Natural killer cell (primary cell): ENCODE measurements around the gene USHBP1. TPM values are rescaled to one million over a fixed set of nuclear protein-coding genes. Genes with fewer than 3 reads are reported as not detected.

Experiments
- ATAC-seq, 3 donors: fragments of 150-1000 bp in 2 of 3; fragments of 200-7000 bp in 1 of 3; cut with Tn5 transposase; 1 replicate in 1 of 3; 2 replicates in 2 of 3; pipeline ENCODE4 v1.10.0; 2021; ENCODE audit warnings: mild to moderate bottlenecking in 2 of 3, moderate library complexity in 2 of 3
- DNase-seq, 2 donors: peaks; one replicate each; pipeline versions ENCODE4 v3.0.0 to v3.0.0-alpha.2; 2013 to 2021; ENCODE audit warnings: mixed read lengths in 1 of 2
- H3K27ac ChIP-seq: one replicate; pipeline ENCODE4 v1.5.1; 2013; ENCODE audit warnings: mild to moderate bottlenecking, low read length
- H3K27me3 ChIP-seq: one replicate; pipeline ENCODE4 v1.6.1; 2013; ENCODE audit warnings: low read length; ENCODE audit not compliant: control insufficient read depth, insufficient read depth
- H3K36me3 ChIP-seq: one replicate; pipeline ENCODE4 v1.6.1; 2013; ENCODE audit warnings: low read length; ENCODE audit not compliant: control insufficient read depth, insufficient read depth
- H3K4me1 ChIP-seq: one replicate; pipeline ENCODE4 v1.6.1; 2013; ENCODE audit warnings: low read length; ENCODE audit not compliant: control insufficient read depth, insufficient read depth
- H3K4me3 ChIP-seq: one replicate; pipeline ENCODE4 v1.5.1; 2013; ENCODE audit warnings: low read length
- H3K9me3 ChIP-seq: one replicate; pipeline ENCODE4 v1.6.1; 2013; ENCODE audit warnings: low read length; ENCODE audit not compliant: control insufficient read depth, insufficient read depth
- H3K27ac Mint-ChIP-seq, 2 donors: one replicate each; pipeline ENCODE4 v1.8.0; 2022; ENCODE audit warnings: mild to moderate bottlenecking in 2 of 2, mixed read lengths in 2 of 2, moderate library complexity in 1 of 2
- H3K27me3 Mint-ChIP-seq, 2 donors: one replicate each; pipeline ENCODE4 v1.8.0; 2022; ENCODE audit warnings: low read depth in 2 of 2, mixed read lengths in 2 of 2
- H3K36me3 Mint-ChIP-seq: one replicate; pipeline ENCODE4 v1.8.0; 2022; ENCODE audit warnings: mixed read lengths
- H3K4me1 Mint-ChIP-seq, 2 donors: one replicate each; pipeline ENCODE4 v1.8.0; 2022; ENCODE audit warnings: mixed read lengths in 2 of 2
- H3K4me3 Mint-ChIP-seq: one replicate; pipeline ENCODE4 v1.8.0; 2022; ENCODE audit warnings: mild to moderate bottlenecking, moderate library complexity, mixed read lengths
- H3K9me3 Mint-ChIP-seq, 2 donors: one replicate each; pipeline ENCODE4 v1.8.0; 2022; ENCODE audit warnings: mixed read lengths in 2 of 2
- WGBS: methylation state at CpG from one replicate; pipeline ENCODE4 v1.1.7; 2013; ENCODE audit warnings: missing lambda C conversion rate; ENCODE audit not compliant: insufficient coverage; 5-methylcytosine and 5-hydroxymethylcytosine counted together
- intact Hi-C: fragments of 100-400 bp; cut with micrococcal nuclease; formaldehyde crosslinking; loops from one replicate; pipeline ENCODE4 v1.14.2; 2022
- total RNA-seq, 4 donors: library from RNA; stranded (reverse); fragments of 120-200 nt in 1 of 4; gene quantifications; one replicate each; pipeline versions ENCODE4 v1.2.3 to v1.2.4, GENCODE V29; 2013 to 2022
- TF ChIP-seq, protein P1 (sequence below): fragments of 200-600 bp; IDR thresholded peaks from one replicate; pipeline ENCODE4 v1.8.0; 2022; ENCODE audit warnings: antibody characterized with exemption

The USHBP1 gene
- total RNA-seq, 3 donors from 2014 or later (not counting 1 experiment from before 2014, with no cell fraction given), result not detected

DNA sequence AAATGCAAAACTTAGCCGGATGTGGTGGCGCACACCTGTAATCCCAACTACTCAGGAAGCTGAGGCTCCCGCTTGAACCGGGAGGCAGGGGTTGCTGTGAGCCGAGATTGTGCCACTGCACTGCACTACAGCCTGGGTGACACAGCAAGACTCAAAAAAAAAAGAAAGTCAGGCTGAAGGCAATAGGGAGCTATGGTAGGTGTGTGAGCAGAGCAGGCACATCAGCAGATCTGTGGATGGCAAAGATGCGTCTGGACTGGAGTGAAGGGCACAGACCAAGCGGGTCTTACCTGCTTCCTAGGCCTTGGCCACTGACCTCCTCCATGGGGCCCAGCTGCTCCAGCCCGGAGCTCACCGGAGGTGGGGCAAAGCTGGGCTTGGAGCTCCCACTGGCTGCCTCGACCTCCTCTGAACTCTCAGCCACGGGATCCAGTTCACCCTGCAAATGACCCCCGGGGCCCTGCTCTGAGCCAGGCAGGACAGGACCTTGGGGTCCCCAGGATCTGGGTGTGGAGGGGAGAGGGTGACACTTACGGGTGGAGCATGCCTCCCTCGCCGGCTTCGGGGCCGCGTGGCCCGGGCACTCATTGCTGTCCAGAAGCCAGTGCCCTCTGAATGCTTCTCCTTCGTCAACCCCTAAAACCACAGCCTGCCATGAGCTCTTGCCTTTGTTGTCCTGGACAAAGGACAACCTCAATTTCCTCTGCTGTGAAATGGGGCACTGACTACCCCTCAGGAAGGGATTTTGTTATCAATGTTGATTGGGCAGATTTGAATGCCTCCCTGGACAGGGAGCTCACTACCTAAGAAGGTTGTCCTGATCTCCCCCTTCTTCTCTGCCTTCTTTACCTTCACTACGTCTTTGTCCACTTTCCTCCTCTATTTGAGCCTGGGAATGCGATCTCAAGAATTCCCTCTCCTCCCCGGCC is 569 bp downstream of the USHBP1 start:
- Histone ChIP-seq H3K4me3 (no peak overlapping the region), H3K4me1 (peaks cover 27% of the 10 kb centered on the region), H3K9me3 (no peaks in the 10 kb centered on the region), H3K27me3 (no peaks in the 10 kb centered on the region), H3K36me3 (no peaks in the 10 kb centered on the region), H3K27ac (no peak overlapping the region)
- 93% methylated on average over 23 of the region's 23 CpGs for WGBS
- no peak for DNase-seq
- Mint-ChIP-seq H3K9me3 (no peaks in the 10 kb centered on the region), H3K4me3 (no peak overlapping the region), H3K27me3 (peaks cover 0 to 3% of the 10 kb centered on the region in 2 donors), H3K4me1 (peaks cover 21 to 22% of the 10 kb centered on the region in 2 donors), H3K27ac (no peak overlapping the region), H3K36me3 (no peaks in the 10 kb centered on the region)
- intact Hi-C loops, result no loop called here
- TF ChIP-seq, protein P1, sequence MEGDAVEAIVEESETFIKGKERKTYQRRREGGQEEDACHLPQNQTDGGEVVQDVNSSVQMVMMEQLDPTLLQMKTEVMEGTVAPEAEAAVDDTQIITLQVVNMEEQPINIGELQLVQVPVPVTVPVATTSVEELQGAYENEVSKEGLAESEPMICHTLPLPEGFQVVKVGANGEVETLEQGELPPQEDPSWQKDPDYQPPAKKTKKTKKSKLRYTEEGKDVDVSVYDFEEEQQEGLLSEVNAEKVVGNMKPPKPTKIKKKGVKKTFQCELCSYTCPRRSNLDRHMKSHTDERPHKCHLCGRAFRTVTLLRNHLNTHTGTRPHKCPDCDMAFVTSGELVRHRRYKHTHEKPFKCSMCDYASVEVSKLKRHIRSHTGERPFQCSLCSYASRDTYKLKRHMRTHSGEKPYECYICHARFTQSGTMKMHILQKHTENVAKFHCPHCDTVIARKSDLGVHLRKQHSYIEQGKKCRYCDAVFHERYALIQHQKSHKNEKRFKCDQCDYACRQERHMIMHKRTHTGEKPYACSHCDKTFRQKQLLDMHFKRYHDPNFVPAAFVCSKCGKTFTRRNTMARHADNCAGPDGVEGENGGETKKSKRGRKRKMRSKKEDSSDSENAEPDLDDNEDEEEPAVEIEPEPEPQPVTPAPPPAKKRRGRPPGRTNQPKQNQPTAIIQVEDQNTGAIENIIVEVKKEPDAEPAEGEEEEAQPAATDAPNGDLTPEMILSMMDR, result no peak
- no peak for ATAC-seq

DNA sequence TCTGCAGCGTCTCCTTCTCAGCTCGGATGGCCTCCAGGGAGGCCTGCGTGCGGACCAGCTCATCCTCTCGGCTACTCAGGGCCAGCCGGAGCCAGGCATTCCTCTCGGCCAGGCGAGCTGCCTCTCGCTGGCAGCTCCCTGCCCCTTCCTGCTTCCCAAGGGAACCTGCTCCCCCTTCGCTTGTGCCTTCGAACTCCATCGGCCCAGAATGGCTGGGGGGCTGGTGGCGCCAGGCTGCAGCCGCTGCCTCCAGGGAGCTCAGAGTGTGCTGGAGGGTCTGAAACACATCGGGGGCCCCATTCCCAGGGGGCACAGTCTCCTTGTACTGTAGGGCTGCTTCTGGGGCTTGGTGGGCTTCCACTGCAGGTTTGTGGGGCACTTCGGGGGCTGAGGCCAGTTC is 2.0 kb downstream of the USHBP1 start:
- TF ChIP-seq, protein P1, result no peak
- no peaks in the 10 kb centered on the region for H3K9me3 ChIP-seq
- Mint-ChIP-seq H3K4me3 (no peak overlapping the region), H3K27me3 (peaks cover 0 to 3% of the 10 kb centered on the region in 2 donors), H3K27ac (no peak overlapping the region), H3K9me3 (no peaks in the 10 kb centered on the region), H3K36me3 (no peaks in the 10 kb centered on the region), H3K4me1 (peaks cover 15 to 16% of the 10 kb centered on the region in 2 donors)
- no peaks in the 10 kb centered on the region for H3K27me3 ChIP-seq
- no peak for ATAC-seq
- DNase-seq, result no peak
- H3K36me3 ChIP-seq, result no peaks in the 10 kb centered on the region
- no peak overlapping the region for H3K4me3 ChIP-seq
- peaks cover 16% of the 10 kb centered on the region for H3K4me1 ChIP-seq
- intact Hi-C loops, result no loop called here
- WGBS, result 92% methylated on average over 16 of the region's 16 CpGs
- H3K27ac ChIP-seq, result no peak overlapping the region

DNA sequence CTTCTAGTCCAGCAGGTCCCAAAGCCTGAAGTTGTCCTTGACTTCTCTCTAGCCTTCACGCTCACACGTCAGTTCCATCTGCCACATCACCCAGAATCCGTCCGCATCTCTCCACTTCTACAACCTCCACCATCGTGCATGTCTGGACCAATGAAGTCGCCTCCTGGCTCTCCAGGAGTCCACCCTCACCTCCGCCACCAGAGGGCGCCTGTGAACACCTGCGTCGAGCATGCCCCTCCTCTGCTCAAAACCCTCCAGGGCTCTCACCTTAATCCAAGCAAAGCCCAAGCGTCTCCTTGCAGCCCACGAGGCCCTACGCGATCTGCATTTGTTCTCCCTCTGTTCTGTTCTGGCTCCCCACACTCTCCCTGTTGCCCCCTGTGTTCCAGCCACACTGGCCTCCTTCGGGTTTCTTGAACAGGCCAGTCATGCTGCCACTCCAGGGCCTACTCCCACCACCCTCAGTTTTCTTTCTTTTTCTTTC is 3.7 kb downstream of the USHBP1 start:
- no peak overlapping the region for H3K4me3 ChIP-seq
- H3K36me3 ChIP-seq, result no peaks in the 10 kb centered on the region
- Mint-ChIP-seq H3K4me3 (no peak overlapping the region), H3K9me3 (no peaks in the 10 kb centered on the region), H3K4me1 (peaks cover 6% of the 10 kb centered on the region in 2 donors), H3K27me3 (peaks cover 0 to 3% of the 10 kb centered on the region in 2 donors), H3K36me3 (no peaks in the 10 kb centered on the region), H3K27ac (no peak overlapping the region)
- H3K27me3 ChIP-seq, result no peaks in the 10 kb centered on the region
- ATAC-seq (peak; percentile 95 to 100 (median 100)), DNase-seq (peak; percentile 81 to 95)
- 41% methylated on average over 15 of the region's 15 CpGs for WGBS
- no peak overlapping the region for H3K27ac ChIP-seq
- no peaks in the 10 kb centered on the region for H3K9me3 ChIP-seq
- intact Hi-C loops, result no loop called here
- TF ChIP-seq, protein P1, result peak; percentile 85
- H3K4me1 ChIP-seq, result peaks cover 6% of the 10 kb centered on the region
